Fibroblast of skin of right quadriceps (primary cell): ENCODE measurements around the gene ZNF638.
"Not testable (repeated sequence)": the region's sequence is repeated elsewhere in the genome, so short reads cannot be mapped to it uniquely, and the experiment has no call there.

Source experiments
- DNase-seq: peaks from one replicate; pipeline ENCODE4 v3.0.0-alpha.2; 2013

Gene ZNF638

GRCh38 chr2:71417300-71418202 lies 86.0 kb downstream of the ZNF638 start:
- no peak for DNase-seq

GRCh38 chr2:71419145-71419544 lies 87.6 kb downstream of the ZNF638 start:
- DNase-seq = no peak

- DNase-seq = no peak
These were observed 88.4 kb downstream of the ZNF638 start for GRCh38 chr2:71419976-71420375.

- DNase-seq = no peak
These were observed 91.2 kb downstream of the ZNF638 start for GRCh38 chr2:71422786-71423185.

- DNase-seq = no peak
These were observed 92.3 kb downstream of the ZNF638 start for GRCh38 chr2:71423817-71424420.

- no peak for DNase-seq
These were observed 95.1 kb downstream of the ZNF638 start for GRCh38 chr2:71426721-71427120.

- DNase-seq = no peak
These were observed 97.1 kb downstream of the ZNF638 start for GRCh38 chr2:71428472-71429383.

GRCh38 chr2:71445142-71445541 lies 113.6 kb downstream of the ZNF638 start:
- not testable (repeated sequence) for DNase-seq

GRCh38 chr2:71446505-71446904 lies 114.9 kb downstream of the ZNF638 start:
- no peak for DNase-seq

- DNase-seq = no peak
These were observed 117.8 kb downstream of the ZNF638 start for GRCh38 chr2:71449343-71449742.

- no peak for DNase-seq
These were observed 120.1 kb downstream of the ZNF638 start for GRCh38 chr2:71451705-71452104.

- no peak for DNase-seq
These were observed 121.0 kb downstream of the ZNF638 start for GRCh38 chr2:71452565-71452964.

GRCh38 chr2:71453404-71454220 lies 122.0 kb downstream of the ZNF638 start, which contains the start of gene DYSF:
DYSF (plus strand) TSS chr2:71453561.
- no peak for DNase-seq

GRCh38 chr2:71454221-71455010 lies 122.8 kb downstream of the ZNF638 start:
- DNase-seq = no peak

GRCh38 chr2:71455011-71455740 lies 123.6 kb downstream of the ZNF638 start:
- DNase-seq = no peak

- no peak for DNase-seq
These were observed 124.4 kb downstream of the ZNF638 start for GRCh38 chr2:71455741-71456569.

- DNase-seq = no peak
These were observed 125.0 kb downstream of the ZNF638 start for GRCh38 chr2:71456617-71457016.

- no peak for DNase-seq
These were observed 125.7 kb downstream of the ZNF638 start for GRCh38 chr2:71457123-71457915.

- DNase-seq = no peak
These were observed 126.3 kb downstream of the ZNF638 start for GRCh38 chr2:71457923-71458322.
